Hematopoietic multipotent progenitor cell treated with erythropoietin and hydrocortisone succinate and interleukin-3 and kit ligand, for 4 days (in vitro differentiated cells): Measurements from ENCODE around the gene TSEN2.
"Not testable (repeated sequence)": the region's sequence is repeated elsewhere in the genome, so short reads cannot be mapped to it uniquely, and the experiment has no call there.

ENCODE experiments used
- DNase-seq: peaks from one replicate; pipeline ENCODE4 v3.0.0-alpha.2; 2015

Gene TSEN2

GRCh38 chr3:12472796-12473195, 11.5 kb upstream of the TSEN2 start:
- no peak for DNase-seq

DNA sequence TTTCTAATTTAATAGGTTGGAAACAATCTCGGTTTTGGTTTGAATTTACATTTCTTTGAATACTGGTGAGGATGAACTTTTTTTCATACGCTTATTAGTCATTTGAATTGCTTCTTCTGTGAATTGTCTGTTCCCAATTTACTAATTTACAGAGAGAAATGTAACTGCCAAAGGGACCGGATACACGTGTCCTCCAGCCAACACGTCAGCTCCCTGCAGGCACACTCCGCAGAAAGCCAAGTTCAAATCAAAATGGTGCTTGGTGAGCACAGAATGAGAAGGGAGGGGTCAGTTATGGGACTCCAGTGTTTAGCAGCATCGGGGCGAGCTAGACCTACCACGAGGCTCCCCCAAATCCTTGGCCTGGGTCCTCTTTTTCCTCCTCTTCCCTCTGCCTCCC, 10.8 kb upstream of the TSEN2 start:
- DNase-seq, result no peak

DNA sequence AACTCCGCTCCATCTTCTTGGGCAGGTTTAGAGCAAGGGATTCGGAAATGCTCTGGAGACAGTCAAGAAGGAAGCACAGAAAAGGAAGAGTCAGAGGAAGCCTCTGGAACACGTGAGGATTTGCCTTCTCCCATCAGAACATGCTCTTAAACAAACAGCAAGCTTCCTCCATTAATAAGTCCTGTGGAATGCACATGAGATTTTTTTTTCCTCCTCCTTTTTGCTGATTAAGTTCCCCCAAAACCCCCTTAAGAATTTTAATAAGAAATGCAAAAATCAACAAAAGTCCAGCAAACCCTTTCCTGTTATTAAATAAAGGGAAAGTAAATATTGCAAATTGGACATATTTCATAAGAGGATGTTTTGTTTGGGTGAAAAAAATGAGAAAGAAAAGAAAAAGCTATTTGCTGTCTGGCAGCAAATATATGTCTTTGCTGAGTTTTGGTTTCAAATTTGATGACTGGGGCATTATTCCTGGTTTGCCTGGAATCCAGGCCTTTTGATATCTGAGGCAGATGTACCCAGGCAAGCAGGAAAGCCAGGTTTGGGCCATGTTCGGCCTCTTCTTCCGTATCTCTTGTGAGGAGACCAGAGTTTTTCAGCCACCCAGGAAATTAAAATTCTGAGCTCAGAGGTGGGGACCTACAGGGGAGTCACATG, 7.9 kb upstream of the TSEN2 start:
- no peak for DNase-seq

GRCh38 chr3:12477256-12477655, 7.0 kb upstream of the TSEN2 start:
- no peak for DNase-seq

GRCh38 chr3:12478326-12478725, 6.0 kb upstream of the TSEN2 start:
- no peak for DNase-seq

DNA sequence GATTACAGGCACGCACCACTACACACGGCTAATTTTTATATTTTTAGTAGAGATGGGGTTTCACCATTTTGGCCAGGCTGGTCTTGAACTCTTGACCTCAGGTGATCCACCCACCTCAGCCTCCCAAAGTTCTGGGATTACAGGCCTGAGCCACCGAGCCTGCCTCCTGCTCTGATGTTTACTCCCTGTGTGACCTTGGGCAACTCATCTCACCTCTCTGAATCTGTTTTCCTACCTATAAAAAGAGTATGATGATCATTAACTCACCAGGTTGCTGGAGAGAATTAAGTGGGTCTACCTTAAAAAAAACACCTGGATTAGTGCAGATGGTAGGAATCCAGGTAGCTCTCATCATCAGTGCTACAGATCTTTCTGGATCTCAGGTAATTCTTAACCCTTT, 5.1 kb upstream of the TSEN2 start:
- DNase-seq, result not testable (repeated sequence)

DNA sequence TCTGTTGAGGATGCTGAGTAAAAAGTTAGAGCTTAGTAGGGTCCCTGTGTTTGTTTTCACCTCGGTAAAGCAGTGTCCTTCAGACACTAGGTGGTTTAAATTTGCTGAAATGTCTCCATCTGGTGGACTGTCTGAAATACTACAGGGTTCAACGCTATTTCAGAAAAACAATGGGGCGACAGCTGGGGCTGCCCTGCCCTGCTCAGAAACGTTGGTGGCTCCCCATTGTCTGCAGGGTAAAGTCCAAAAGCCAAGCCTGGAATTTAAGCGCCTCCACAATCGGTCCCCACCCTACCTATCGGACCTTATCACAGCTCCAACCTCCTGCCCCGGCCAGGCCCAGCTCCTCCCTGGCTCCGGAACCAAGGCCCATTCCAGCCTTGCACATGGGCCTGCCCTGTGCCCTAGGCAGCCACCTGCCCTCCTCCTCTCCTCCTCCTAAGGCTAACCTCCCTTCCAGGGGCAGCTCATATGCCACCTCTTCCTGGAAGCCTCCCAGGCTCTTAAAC, 4.3 kb upstream of the TSEN2 start:
- peak; percentile 76 for DNase-seq

- peak; percentile 19 for DNase-seq
Observed at GRCh38 chr3:12483410-12483809, 870 bp upstream of the TSEN2 start.

DNA sequence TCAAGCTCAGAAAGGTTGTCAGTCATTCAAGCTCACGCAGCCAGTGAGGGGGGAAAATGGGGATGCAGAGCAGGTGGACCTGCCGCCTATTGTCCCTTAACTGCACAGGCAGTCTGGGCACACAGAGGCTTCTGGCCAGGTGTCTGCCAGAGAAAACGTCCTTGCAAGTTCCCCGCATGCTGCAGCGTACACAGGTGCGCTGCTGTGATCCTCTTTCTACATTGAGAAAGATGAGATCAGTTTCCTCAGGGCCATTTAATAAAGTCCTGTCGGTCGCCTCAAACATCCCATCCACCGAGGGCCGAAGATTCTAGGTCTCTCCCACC, 445 bp upstream of the TSEN2 start:
- no peak for DNase-seq

GRCh38 chr3:12484983-12485327, 675 bp downstream of the TSEN2 start:
- no peak for DNase-seq

DNA sequence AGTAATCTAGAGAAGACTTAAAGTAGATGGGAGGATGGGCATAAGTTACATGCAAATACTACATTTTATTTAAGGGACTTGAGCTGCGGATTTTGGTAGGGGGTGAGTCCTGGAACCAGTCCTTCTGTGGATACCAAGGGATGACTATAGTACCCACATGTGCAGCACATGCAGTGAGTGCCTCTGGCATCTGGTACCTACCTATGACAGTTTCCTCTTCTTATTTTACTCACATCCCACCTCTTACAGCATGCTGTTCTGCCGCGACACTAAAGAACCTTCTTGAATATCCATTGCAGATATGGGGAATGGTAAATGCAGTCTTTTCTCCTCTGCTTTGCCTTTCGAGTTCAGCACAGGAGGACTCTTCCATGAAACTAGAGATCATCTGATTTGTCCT, 1.7 kb downstream of the TSEN2 start:
- no peak for DNase-seq

DNA sequence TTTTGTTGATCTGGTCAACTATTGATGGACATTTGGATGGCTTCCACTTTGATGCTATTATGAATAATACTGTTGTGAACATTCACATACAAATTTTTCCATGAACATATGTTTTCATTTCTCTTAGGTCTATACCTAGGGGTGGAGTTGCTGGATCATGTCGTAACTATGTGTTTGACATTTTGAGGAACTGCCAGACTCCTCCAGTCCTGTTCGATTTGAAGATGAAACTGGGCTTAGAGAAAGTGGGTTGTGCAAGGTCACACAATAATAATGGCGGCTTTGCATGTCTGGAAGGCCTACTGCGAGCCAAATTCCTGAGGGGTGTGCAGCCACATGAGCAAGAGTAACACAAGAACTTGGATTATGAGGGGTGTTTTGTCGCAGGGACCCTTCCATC, 2.6 kb downstream of the TSEN2 start:
- DNase-seq, result peak; percentile 46

DNA sequence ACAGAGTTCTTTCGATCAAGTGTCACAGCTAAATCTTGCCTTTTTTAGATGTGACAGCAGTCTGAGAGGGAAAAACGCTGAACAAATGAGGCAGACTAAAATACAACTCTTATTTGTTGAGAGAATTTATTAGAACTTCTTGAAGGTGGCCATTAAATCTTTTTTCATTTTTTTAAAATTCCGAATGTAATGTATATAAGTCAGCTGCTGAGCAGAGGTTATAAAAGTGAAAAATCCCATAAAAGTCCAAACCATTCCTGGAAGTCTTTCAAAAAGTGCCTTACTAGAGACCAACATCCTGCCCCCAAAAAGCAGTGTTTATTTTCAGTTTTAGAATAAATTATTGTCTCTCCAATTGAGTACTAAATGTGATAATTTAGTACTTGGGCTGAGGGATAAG, 3.1 kb downstream of the TSEN2 start:
- no peak for DNase-seq

GRCh38 chr3:12487786-12488185, 3.5 kb downstream of the TSEN2 start:
- no peak for DNase-seq

- no peak for DNase-seq
Observed at GRCh38 chr3:12489368-12489767, 5.1 kb downstream of the TSEN2 start.

DNA sequence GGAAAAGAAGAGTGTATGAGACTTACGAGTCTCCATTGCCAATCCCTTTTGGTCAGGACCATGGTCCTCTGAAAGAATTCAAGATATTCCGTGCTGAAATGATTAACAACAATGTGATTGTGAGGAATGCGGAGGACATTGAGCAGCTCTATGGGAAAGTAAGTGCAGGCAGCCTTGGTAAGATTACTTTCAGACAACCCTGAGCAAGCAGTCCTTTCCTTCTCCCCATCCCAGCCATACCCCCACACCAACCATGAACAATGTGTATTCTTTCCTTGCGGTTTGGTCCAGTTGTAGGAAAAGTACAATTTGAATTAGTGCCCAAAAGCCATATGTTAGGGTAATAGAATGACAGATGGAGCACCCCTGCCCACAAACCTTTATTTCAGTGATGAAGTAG, 5.6 kb downstream of the TSEN2 start:
- no peak for DNase-seq

DNA sequence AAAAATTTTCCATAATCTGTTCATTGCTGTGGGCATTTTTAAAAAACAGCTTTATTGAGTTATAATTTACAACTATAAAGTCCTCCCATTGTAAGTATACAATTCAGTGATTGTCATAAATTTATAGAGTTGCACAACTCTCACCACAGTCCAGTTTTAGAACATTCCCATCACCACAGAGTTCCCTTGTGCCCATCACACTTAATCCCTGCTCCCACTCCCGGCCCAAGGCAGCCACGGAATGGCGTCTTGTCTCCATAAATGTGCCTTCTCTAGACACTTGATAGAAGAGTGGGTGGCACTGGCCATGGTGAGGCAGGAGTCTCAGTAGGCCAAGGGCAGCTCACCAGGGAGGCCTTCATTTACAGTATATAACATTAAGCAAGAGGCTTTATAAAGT, 6.3 kb downstream of the TSEN2 start:
- DNase-seq, result no peak

DNA sequence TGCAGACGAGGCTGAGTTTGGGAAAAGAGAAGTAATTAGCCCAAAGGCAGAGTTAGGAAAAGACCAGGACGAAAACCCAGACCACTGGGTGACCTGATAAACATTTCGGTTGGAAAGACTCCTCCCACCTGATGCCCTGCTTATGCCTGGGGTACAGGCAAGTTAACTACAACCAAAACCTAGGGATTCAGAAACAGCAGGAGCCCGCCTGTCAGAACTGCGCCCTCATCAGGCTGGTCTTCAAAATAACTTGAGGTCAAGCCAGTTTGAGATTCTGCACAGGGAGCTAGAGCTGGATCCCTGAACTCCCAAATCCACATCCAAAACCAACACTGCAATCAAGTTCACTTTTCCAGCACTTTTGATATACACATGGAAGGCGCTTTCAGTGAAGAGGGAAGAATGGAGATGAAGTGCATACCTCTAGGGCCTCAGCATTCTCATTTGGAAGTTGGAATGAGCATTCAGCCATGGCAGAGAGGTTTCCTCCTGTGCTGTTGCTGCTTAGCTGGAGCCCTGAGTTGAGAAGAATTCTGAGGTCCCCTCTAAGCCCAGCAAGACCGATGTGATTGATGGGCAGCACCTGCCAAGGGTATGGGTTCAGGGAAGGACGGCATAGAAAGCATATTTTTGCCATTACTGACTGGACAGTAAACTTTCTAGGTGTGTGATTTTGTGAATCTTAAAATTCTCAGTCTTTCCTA, 11.6 kb downstream of the TSEN2 start:
- peak; percentile 18 for DNase-seq

- no peak for DNase-seq
Observed at GRCh38 chr3:12496453-12496761, 12.1 kb downstream of the TSEN2 start.

DNA sequence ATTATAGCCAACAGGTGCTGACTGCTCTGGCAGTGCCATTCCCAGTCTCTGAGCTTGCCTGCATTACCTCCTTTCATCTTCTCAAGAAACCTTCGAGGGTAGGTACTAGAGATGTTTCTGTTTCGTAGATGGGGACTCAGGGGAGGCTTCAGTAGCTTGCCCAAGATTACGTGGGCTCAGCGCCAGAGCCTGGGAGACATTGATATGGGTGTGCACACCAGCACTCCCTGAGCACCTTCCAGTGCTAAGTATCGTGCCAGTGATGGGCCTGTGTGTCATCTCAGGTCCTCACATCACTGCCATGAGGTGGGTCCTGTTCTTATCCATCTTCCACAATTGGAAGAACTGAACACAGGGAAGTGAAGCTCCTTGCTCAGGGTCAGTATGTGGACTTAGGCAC, 15.2 kb downstream of the TSEN2 start:
- peak; percentile 12 for DNase-seq

DNA sequence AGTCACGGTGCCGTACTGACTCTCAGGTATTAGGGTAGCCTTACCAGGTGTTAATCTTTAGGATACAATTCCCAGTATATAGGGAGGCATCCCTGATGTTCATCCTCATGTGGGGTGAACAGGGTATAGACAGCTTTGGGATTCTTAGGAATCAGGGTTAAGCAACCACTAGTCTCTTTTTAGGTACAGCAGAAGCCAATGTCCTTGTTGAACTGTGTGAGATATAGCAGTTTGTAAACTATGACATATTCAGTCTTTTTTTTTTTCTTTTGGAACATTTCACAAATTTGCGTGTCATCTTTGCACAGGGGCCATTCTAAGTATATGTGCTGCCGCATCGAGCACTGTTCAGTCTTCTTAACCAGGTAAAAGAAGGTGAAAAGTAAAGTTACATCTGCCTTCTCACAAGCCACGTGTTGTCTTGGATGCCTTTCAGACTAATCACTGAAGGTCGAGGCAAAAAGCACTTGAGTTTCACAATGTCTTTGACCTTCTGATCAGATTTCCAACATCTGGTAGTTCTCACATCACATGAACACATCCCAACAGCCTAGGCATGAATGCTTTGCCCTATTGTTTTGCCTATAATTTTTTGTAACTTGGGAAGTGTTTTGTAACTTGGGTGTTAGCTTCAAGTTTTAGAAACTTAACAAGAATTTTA, 17.2 kb downstream of the TSEN2 start:
- DNase-seq, result no peak

GRCh38 chr3:12503126-12503957, 19.1 kb downstream of the TSEN2 start:
- peak; percentile 54 for DNase-seq

DNA sequence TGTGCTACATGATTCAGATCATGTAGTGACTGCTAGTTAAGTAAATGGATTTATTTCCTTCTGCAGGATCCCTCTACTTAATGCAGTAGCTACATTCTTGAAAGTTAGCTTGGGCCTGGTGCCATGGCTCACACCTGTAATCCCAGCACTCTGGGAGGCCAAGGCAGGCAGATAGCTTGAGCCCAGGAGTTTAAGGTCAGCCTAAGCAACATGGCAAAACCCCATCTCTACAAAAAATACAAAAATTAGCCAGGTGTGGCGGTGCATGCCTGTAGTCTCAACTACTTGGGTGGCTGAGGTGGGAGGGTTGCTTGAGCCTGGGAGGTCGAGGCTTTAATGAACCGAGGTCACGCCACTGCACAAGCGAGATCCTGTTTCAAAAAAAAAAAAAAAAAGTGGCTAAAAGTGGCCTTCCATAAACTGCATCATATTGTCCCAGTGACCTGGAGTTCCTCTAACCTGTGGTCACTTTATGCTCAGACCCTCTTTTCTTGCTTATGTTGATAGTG, 22.0 kb downstream of the TSEN2 start:
- DNase-seq, result no peak
